Measurements from ENCODE around the gene ZNF274. TPM values are rescaled to one million over a fixed set of nuclear protein-coding genes. Genes with fewer than 3 reads are reported as not detected.
"Not testable (repeated sequence)": the region's sequence is repeated elsewhere in the genome, so short reads cannot be mapped to it uniquely, and the experiment has no call there.

Gene ZNF274
- total RNA-seq, 4 donors from 2014 or later: 26.8 to 70.2 (median 36.5) TPM

DNA sequence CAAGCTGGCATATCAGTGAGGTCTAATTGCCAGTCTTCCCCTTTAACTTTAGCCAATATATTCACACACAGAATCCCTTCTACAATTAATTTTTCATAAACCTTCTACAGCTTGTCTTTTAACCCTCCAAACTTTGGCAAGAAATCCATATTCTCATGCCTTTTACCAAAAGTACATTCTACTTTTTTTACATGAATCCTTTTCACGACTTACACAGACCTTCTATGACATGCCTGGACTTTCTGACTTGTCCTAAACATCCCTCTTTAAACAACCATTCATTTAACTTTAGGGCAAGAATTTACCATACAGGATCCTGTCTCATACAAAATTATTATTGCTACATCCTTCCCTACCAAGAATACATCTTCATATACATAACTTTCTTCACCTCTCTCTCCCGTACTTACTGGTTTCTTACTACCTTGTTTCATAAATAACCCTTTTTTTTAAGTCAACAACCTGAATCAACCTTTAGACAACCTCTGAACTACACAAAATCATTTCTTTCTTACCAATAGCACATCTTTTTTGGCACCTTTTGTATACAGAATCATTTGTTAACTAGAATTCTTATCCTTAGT lies 69.3 kb downstream of the ZNF274 start:
- H3K27ac ChIP-seq: no peak overlapping the region
- H3K27me3 ChIP-seq: no peaks in the 10 kb centered on the region
- no peak for TF ChIP-seq EP300 (IDR thresholded peaks at IDR 0.05)
- TF ChIP-seq POLR2A (IDR thresholded peaks at IDR 0.05): no peak
- TF ChIP-seq, protein P1, sequence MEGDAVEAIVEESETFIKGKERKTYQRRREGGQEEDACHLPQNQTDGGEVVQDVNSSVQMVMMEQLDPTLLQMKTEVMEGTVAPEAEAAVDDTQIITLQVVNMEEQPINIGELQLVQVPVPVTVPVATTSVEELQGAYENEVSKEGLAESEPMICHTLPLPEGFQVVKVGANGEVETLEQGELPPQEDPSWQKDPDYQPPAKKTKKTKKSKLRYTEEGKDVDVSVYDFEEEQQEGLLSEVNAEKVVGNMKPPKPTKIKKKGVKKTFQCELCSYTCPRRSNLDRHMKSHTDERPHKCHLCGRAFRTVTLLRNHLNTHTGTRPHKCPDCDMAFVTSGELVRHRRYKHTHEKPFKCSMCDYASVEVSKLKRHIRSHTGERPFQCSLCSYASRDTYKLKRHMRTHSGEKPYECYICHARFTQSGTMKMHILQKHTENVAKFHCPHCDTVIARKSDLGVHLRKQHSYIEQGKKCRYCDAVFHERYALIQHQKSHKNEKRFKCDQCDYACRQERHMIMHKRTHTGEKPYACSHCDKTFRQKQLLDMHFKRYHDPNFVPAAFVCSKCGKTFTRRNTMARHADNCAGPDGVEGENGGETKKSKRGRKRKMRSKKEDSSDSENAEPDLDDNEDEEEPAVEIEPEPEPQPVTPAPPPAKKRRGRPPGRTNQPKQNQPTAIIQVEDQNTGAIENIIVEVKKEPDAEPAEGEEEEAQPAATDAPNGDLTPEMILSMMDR (IDR thresholded peaks at IDR 0.05): no peak
- no peak for TF ChIP-seq POLR2AphosphoS5 (IDR thresholded peaks at IDR 0.05)
- 100% methylated on average over 2 of the region's 2 CpGs for WGBS
- H3K36me3 ChIP-seq: peaks cover 96% of the 10 kb centered on the region
- H3K4me3 ChIP-seq: no peak overlapping the region
- no peak for DNase-seq (ENCODE audit: low spot score in 2 of 2)
- H3K9me3 ChIP-seq: peaks cover 64% of the 10 kb centered on the region
- H3K4me1 ChIP-seq: no peaks in the 10 kb centered on the region

DNA sequence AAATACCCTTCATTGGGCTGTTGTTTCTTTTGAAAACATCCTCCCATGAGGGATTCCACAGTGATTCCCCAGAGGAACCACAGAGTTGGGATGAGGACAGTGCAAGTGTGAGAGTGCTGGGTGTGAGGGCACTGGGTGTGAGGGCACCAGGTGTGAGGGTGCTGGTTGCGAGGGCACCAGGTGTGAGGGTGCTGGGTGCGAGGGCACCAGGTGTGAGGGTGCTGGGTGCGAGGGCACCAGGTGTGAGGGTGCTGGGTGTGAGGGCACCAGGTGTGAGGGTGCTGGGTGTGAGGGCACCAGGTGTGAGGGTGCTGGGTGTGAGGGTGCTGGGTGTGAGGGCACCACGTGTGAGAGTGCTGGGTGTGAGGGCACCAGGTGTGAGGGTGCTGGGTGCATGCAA lies 75.4 kb downstream of the ZNF274 start:
- not testable (repeated sequence) for H3K4me3 ChIP-seq

DNA sequence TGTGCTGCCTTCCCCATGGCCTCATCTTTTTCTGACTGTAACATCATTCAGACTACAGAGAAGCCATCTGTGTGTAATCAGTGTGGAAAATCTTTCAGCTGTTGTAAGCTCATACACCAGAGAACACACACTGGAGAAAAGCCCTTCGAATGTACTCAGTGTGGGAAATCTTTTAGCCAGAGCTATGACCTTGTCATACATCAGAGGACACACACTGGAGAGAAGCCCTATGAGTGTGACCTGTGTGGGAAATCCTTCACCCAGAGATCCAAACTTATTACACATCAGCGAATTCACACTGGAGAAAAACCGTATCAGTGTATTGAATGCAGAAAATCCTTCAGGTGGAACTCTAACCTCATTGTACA lies 78.7 kb downstream of the ZNF274 start:
- no peak for DNase-seq (ENCODE audit: low spot score in 2 of 2)
- Histone ChIP-seq H3K27me3 (no peaks in the 10 kb centered on the region), H3K9me3 (peaks cover 91% of the 10 kb centered on the region), H3K36me3 (peaks cover 92% of the 10 kb centered on the region), H3K4me1 (no peaks in the 10 kb centered on the region), H3K4me3 (no peak overlapping the region), H3K27ac (no peak overlapping the region)
- TF ChIP-seq POLR2AphosphoS5 (IDR thresholded peaks at IDR 0.05) (no peak), EP300 (IDR thresholded peaks at IDR 0.05) (no peak), POLR2A (IDR thresholded peaks at IDR 0.05) (no peak)
- TF ChIP-seq, protein P1 (IDR thresholded peaks at IDR 0.05): no peak
- WGBS: 100% methylated on average over 3 of the region's 3 CpGs

More for the DNA sequence above, 75.4 kb downstream of the ZNF274 start:
- peaks cover 97% of the 10 kb centered on the region for H3K36me3 ChIP-seq
- DNase-seq (ENCODE audit: low spot score in 2 of 2); H3K27ac ChIP-seq; H3K27me3 ChIP-seq; H3K4me1 ChIP-seq: not testable (repeated sequence)
- 70% methylated on average over 4 of the region's 4 CpGs for WGBS
- H3K9me3 ChIP-seq: peaks cover 95% of the 10 kb centered on the region

DNA sequence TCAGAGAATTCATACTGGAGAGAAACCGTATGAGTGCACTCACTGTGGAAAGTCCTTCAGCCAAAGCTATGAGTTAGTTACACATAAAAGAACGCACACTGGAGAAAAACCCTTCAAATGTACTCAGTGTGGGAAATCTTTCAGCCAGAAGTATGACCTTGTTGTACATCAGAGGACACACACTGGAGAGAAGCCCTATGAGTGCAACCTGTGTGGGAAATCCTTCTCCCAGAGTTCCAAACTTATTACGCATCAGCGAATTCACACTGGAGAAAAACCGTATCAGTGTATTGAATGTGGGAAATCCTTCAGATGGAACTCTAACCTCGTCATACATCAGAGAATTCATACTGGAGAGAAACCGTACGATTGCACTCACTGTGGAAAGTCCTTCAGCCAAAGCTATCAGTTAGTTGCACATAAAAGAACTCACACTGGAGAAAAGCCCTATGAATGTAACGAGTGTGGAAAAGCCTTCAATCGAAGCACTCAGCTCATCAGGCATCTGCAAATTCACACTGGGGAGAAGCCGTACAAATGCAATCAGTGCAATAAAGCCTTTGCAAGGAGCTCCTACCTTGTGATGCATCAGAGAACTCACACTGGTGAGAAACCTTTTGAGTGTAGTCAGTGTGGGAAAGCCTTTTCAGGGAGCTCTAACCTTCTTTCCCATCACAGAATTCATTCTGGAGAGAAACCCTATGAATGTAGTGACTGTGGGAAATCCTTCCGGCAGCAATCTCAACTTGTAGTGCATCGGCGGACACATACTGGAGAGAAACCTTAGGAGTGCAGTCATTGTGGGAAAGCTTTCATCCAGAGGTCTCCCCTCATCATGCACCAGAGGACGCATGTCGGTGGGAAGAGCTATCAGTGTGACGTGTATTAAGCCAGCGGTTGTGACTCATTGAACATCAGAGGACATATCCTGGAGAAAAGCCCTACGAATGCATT lies 79.4 kb downstream of the ZNF274 start:
- H3K4me3 ChIP-seq: no peak overlapping the region
- H3K36me3 ChIP-seq: peaks cover 92% of the 10 kb centered on the region
- H3K27me3 ChIP-seq: no peaks in the 10 kb centered on the region
- H3K4me1 ChIP-seq: no peaks in the 10 kb centered on the region
- DNase-seq (ENCODE audit: low spot score in 2 of 2): no peak
- 98% methylated on average over 19 of the region's 19 CpGs for WGBS
- H3K27ac ChIP-seq: no peak overlapping the region
- peaks cover 92% of the 10 kb centered on the region for H3K9me3 ChIP-seq
- TF ChIP-seq, protein P1 (IDR thresholded peaks at IDR 0.05): no peak
- TF ChIP-seq POLR2A (IDR thresholded peaks at IDR 0.05): no peak
- no peak for TF ChIP-seq EP300 (IDR thresholded peaks at IDR 0.05)
- no peak for TF ChIP-seq POLR2AphosphoS5 (IDR thresholded peaks at IDR 0.05)

DNA sequence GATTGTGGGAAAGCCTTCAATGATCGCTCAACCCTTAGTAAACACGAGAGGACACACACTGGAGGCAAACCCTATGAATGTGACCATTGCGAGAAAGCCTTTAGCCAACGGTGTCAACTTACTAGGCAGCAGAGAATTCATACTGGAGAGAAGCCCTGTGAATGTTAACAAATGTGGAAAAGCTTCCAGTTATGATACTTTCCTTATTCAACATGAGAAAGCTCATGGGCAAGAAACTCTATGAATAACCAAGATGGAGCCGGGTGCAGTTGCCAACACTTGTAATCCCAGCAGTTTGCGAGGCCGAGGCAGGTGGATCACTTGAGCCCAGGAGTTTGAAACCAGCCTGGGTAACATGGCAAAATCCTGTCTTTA lies 80.0 kb downstream of the ZNF274 start:
- TF ChIP-seq POLR2AphosphoS5 (IDR thresholded peaks at IDR 0.05) (no peak), POLR2A (IDR thresholded peaks at IDR 0.05) (no peak), EP300 (IDR thresholded peaks at IDR 0.05) (no peak)
- TF ChIP-seq, protein P1 (IDR thresholded peaks at IDR 0.05): no peak
- DNase-seq (ENCODE audit: low spot score in 2 of 2): no peak
- peaks cover 85% of the 10 kb centered on the region for H3K36me3 ChIP-seq
- no peak overlapping the region for H3K4me3 ChIP-seq
- no peak overlapping the region for H3K27ac ChIP-seq
- H3K27me3 ChIP-seq: no peaks in the 10 kb centered on the region
- peaks cover 91% of the 10 kb centered on the region for H3K9me3 ChIP-seq
- no peaks in the 10 kb centered on the region for H3K4me1 ChIP-seq
- WGBS: 93% methylated on average over 7 of the region's 7 CpGs

Other genes starting within 250 kb of the ZNF274 start
- 10 to 100 TPM in 1 of 4 donors, 1 to 10 TPM in 3; 1.2 to 33.4 (median 4.5) TPM for gene ZNF418, start 247.7 kb upstream of the ZNF274 start, total RNA-seq
- gene ZNF256, start 235.4 kb upstream of the ZNF274 start, total RNA-seq: 10 to 100 TPM; 10.5 to 15.4 (median 12.7) TPM
- gene C19orf18, start 208.5 kb upstream of the ZNF274 start, total RNA-seq: 1 to 10 TPM in 1 of 4 donors, under 1 TPM in 2, not detected in 1; 0.62 to 1.0 (median 0.83) TPM
- gene ZNF606, start 180.2 kb upstream of the ZNF274 start, total RNA-seq: 10 to 100 TPM in 3 of 4 donors, 1 to 10 TPM in 1; 4.0 to 21.9 (median 14.3) TPM
- gene ZSCAN1, start 149.0 kb upstream of the ZNF274 start, total RNA-seq: not detected
- gene ZNF135, start 123.8 kb upstream of the ZNF274 start, total RNA-seq: 10 to 100 TPM in 2 of 4 donors, 1 to 10 TPM in 2; 4.6 to 12.4 (median 7.7) TPM
- 10 to 100 TPM; 33.0 to 52.8 (median 48.9) TPM for gene ZSCAN18, start 84.8 kb upstream of the ZNF274 start, total RNA-seq
- 10 to 100 TPM in 1 of 4 donors, 1 to 10 TPM in 3; 6.5 to 11.6 (median 9.9) TPM for gene ZNF329, start 32.3 kb upstream of the ZNF274 start, total RNA-seq
- 10 to 100 TPM; 44.4 to 55.4 (median 48.9) TPM for gene ZNF544, start 45.9 kb downstream of the ZNF274 start, total RNA-seq
- 10 to 100 TPM in 1 of 4 donors, 1 to 10 TPM in 3; 8.3 to 15.6 (median 8.7) TPM for gene ZNF8, start 95.9 kb downstream of the ZNF274 start, total RNA-seq
- 10 to 100 TPM; 36.9 to 70.3 (median 42.1) TPM for gene ERVK3-1, start 122.3 kb downstream of the ZNF274 start, total RNA-seq
- 1 to 10 TPM; 4.3 to 7.6 (median 5.6) TPM for gene ZSCAN22, start 143.9 kb downstream of the ZNF274 start, total RNA-seq
- 10 to 100 TPM in 2 of 4 donors, 1 to 10 TPM in 2; 1.0 to 14.9 (median 8.1) TPM for gene A1BG, start 170.4 kb downstream of the ZNF274 start, total RNA-seq
- 1 to 10 TPM; 2.4 to 4.8 (median 3.4) TPM for gene ZNF497, start 179.7 kb downstream of the ZNF274 start, total RNA-seq
- 1 to 10 TPM; 2.6 to 6.2 (median 4.3) TPM for gene ZNF837, start 198.0 kb downstream of the ZNF274 start, total RNA-seq
- 1,000 to 10,000 TPM; 1,253 to 2,519 (median 2,306) TPM for gene RPS5, start 204.2 kb downstream of the ZNF274 start, total RNA-seq
- 10 to 100 TPM in 2 of 4 donors, 1 to 10 TPM in 1, not detected in 1; 3.9 to 13.7 (median 13.6) TPM for gene RNF225, start 212.6 kb downstream of the ZNF274 start, total RNA-seq
- gene ZNF584, start 225.6 kb downstream of the ZNF274 start, total RNA-seq: 10 to 100 TPM; 15.8 to 21.2 (median 17.4) TPM